SK-N-SH (cell line): ENCODE results near the gene NUDT14. TPM values are rescaled to one million over a fixed set of nuclear protein-coding genes. Genes with fewer than 3 reads are reported as not detected.

Experiments used
- CTCF ChIA-PET: fragments of 300-600, 350-600 bp; formaldehyde crosslinking; extraction: SDS; loops from one replicate; lab custom pipeline; 2021; lab: Yijun Ruan, JAX
- POLR2A ChIA-PET: fragments of 350-600 bp; sonication (Branson Sonifier 250); formaldehyde crosslinking; extraction: SDS; loops from one replicate; lab custom pipeline; 2020; ENCODE audit warnings: antibody characterized with exemption, inconsistent platforms; lab: Yijun Ruan, JAX
- DNase-seq: peaks from one replicate; pipeline ENCODE4 v3.0.0; 2012
- H2AFZ ChIP-seq: fragments of 200-600 bp; sonication (generic); 2 replicates; pipeline ENCODE4 v1.8.1; 2016; ENCODE audit warnings: antibody characterized with exemption, mild to moderate bottlenecking, low read depth
- H3F3A ChIP-seq: fragments of 200-600 bp; sonication (generic); replicated peaks from 2 replicates; pipeline ENCODE3; 2016; ENCODE audit warnings: antibody characterized with exemption, mild to moderate bottlenecking; ENCODE audit not compliant: insufficient read depth
- H3K27ac ChIP-seq, 2 experiments: fragments of 200-500 bp in 1 of 2; fragments of 200-600 bp in 1 of 2; sonication (Bioruptor generic) in 1 of 2; sonication (generic), shearing (Covaris generic) in 1 of 2; 2 replicates each; pipeline versions ENCODE4 v1.5.1 to v1.6.1; 2014 to 2016; ENCODE audit warnings: low read depth in 2 of 2, inconsistent platforms in 1 of 2, low read length in 1 of 2, mild to moderate bottlenecking in 1 of 2, mixed read lengths in 1 of 2
- H3K27me3 ChIP-seq: fragments of 200-600 bp; sonication (generic), shearing (Covaris generic); 2 replicates; pipeline ENCODE4 v1.6.1; 2016; ENCODE audit warnings: mixed run types; ENCODE audit not compliant: insufficient read depth
- H3K36me3 ChIP-seq, 2 experiments: fragments of 200-500 bp in 1 of 2; fragments of 200-600 bp in 1 of 2; sonication (Bioruptor generic) in 1 of 2; sonication (generic) in 1 of 2; replicated peaks in 1 of 2; 2 replicates each; pipeline versions ENCODE3 to v1.5.1; 2014 to 2016; ENCODE audit warnings: low read length in 1 of 2, mild to moderate bottlenecking in 1 of 2; ENCODE audit not compliant: insufficient read depth in 2 of 2, control insufficient read depth in 1 of 2
- H3K4me1 ChIP-seq, 2 experiments: fragments of 200-500 bp in 1 of 2; fragments of 200-600 bp in 1 of 2; sonication (Bioruptor generic) in 1 of 2; sonication (generic), shearing (Covaris generic) in 1 of 2; 2 replicates each; pipeline versions ENCODE4 v1.5.1 to v1.6.1; 2014 to 2016; ENCODE audit warnings: low read depth in 1 of 2, low read length in 1 of 2, mixed run types in 1 of 2; ENCODE audit not compliant: insufficient read depth in 2 of 2, control insufficient read depth in 1 of 2
- H3K4me2 ChIP-seq: fragments of 200-600 bp; sonication (generic), shearing (Covaris generic); 2 replicates; pipeline ENCODE4 v1.6.1; 2017; ENCODE audit warnings: mixed run types
- H3K4me3 ChIP-seq, 2 experiments: fragments of 200-500 bp in 1 of 2; fragments of 200-600 bp in 1 of 2; sonication (Bioruptor generic) in 1 of 2; sonication (generic), shearing (Covaris generic) in 1 of 2; 2 replicates each; pipeline versions ENCODE4 v1.5.1 to v1.8.1; 2014 to 2016; ENCODE audit warnings: low read depth in 2 of 2, inconsistent platforms in 1 of 2, low read length in 1 of 2, mild to moderate bottlenecking in 1 of 2, mixed read lengths in 1 of 2, moderate library complexity in 1 of 2
- H3K79me2 ChIP-seq: fragments of 200-600 bp; sonication (generic); 2 replicates; pipeline ENCODE4 v1.8.1; 2017; ENCODE audit warnings: mild to moderate bottlenecking; ENCODE audit not compliant: insufficient read depth
- H3K9ac ChIP-seq: fragments of 200-600 bp; sonication (generic); 2 replicates; pipeline ENCODE4 v1.6.1; 2017; ENCODE audit warnings: mixed run types
- H3K9me2 ChIP-seq: fragments of 200-600 bp; sonication (generic); 2 replicates; pipeline ENCODE4 v1.6.1; 2017; ENCODE audit warnings: mixed run types
- H3K9me3 ChIP-seq: fragments of 200-600 bp; sonication (generic); 2 replicates; pipeline ENCODE4 v1.6.1; 2017; ENCODE audit warnings: mixed run types, mild to moderate bottlenecking, moderate library complexity
- H4K20me1 ChIP-seq: fragments of 200-600 bp; sonication (generic); 2 replicates; pipeline ENCODE4 v1.6.1; 2017; ENCODE audit warnings: mild to moderate bottlenecking, mixed run types; ENCODE audit not compliant: insufficient read depth
- EP300 ChIP-seq, 2 experiments: IDR thresholded peaks; 2 replicates each; pipeline versions ENCODE4 v1.4.0 to v1.6.1; 2012; ENCODE audit warnings: borderline replicate concordance in 1 of 2, low read depth in 1 of 2, low read length in 1 of 2
- EZH2phosphoT487 ChIP-seq: fragments of 200-600 bp; sonication (generic); IDR thresholded peaks from 2 replicates; pipeline ENCODE4 v1.6.1; 2017; ENCODE audit warnings: low read depth, mixed run types, mild to moderate bottlenecking, antibody characterized with exemption, moderate library complexity, borderline replicate concordance
- FOXJ3 ChIP-seq: sonication (generic); formaldehyde crosslinking; IDR thresholded peaks from 2 replicates; pipeline ENCODE4 v1.5.1; 2020; ENCODE audit warnings: mild to moderate bottlenecking, missing genetic modification reagents
- FOXM1 ChIP-seq: IDR thresholded peaks from 2 replicates; pipeline ENCODE4 v1.4.0; 2012; ENCODE audit warnings: low read depth, mild to moderate bottlenecking
- GABPA ChIP-seq: IDR thresholded peaks from 2 replicates; pipeline ENCODE4 v1.4.0; 2012; ENCODE audit warnings: low read depth, mild to moderate bottlenecking
- JUND ChIP-seq: IDR thresholded peaks from 2 replicates; pipeline ENCODE4 v1.4.0; 2012
- MAX ChIP-seq: IDR thresholded peaks from 2 replicates; pipeline ENCODE4 v1.4.0; 2012; ENCODE audit warnings: low read depth
- MEF2A ChIP-seq: IDR thresholded peaks from 2 replicates; pipeline ENCODE4 v1.4.0; 2012; ENCODE audit warnings: low read depth, borderline replicate concordance
- MXI1 ChIP-seq: IDR thresholded peaks from 2 replicates; pipeline ENCODE4 v1.6.1; 2012; ENCODE audit warnings: mild to moderate bottlenecking, low read depth, low read length, improper control_type of control experiment
- NRF1 ChIP-seq: IDR thresholded peaks from 2 replicates; pipeline ENCODE4 v1.6.1; 2012; ENCODE audit warnings: low read depth, mild to moderate bottlenecking, low read length
- POLR2AphosphoS5 ChIP-seq: IDR thresholded peaks from 2 replicates; pipeline ENCODE4 v1.6.1; 2012; ENCODE audit warnings: low read depth, low read length
- RCOR1 ChIP-seq: fragments of 150-350 bp; IDR thresholded peaks from 2 replicates; pipeline ENCODE4 v1.6.1; 2017; ENCODE audit warnings: antibody characterized with exemption, low read length
- SIN3A ChIP-seq: IDR thresholded peaks from 2 replicates; pipeline ENCODE4 v1.6.1; 2012; ENCODE audit warnings: low read depth, mild to moderate bottlenecking, low read length, moderate library complexity, borderline replicate concordance
- SMC3 ChIP-seq: IDR thresholded peaks from 2 replicates; pipeline ENCODE4 v1.6.1; 2012; ENCODE audit warnings: low read depth, low read length, improper control_type of control experiment
- TAF1 ChIP-seq: IDR thresholded peaks from 2 replicates; pipeline ENCODE4 v1.6.1; 2012; ENCODE audit warnings: low read depth, mild to moderate bottlenecking, low read length, moderate library complexity, borderline replicate concordance
- TCF12 ChIP-seq: IDR thresholded peaks from 2 replicates; pipeline ENCODE4 v1.4.0; 2012
- WGBS: methylation state at CpG from one replicate; pipeline ENCODE4 v1.1.6; 2017; ENCODE audit warnings: low lambda C conversion rate; 5-methylcytosine and 5-hydroxymethylcytosine counted together
- polyA plus RNA-seq, 3 experiments: library from polyadenylated mRNA; depleted of rRNA; stranded (reverse); fragments of >200 nt; gene quantifications; 2 replicates each; pipeline ENCODE4 v1.2.3, GENCODE V29; 2012
- TF ChIP-seq, protein P1 (sequence below): fragments of 150-350 bp; IDR thresholded peaks from 2 replicates; pipeline ENCODE4 v1.6.1; 2016; ENCODE audit warnings: mild to moderate bottlenecking, low read depth, low read length
- TF ChIP-seq, protein P2 (sequence below): IDR thresholded peaks from 2 replicates; pipeline ENCODE4 v1.4.0; 2012; ENCODE audit warnings: low read depth, borderline replicate concordance
- TF ChIP-seq, protein P3 (sequence below): IDR thresholded peaks from 2 replicates; pipeline ENCODE4 v1.4.0; 2012; ENCODE audit warnings: low read depth, borderline replicate concordance
- TF ChIP-seq, protein P4 (sequence below): fragments of 200-600 bp; sonication (generic); IDR thresholded peaks from 2 replicates; pipeline ENCODE4 v1.6.1; 2017; ENCODE audit warnings: antibody characterized with exemption, mild to moderate bottlenecking, moderate library complexity

Gene NUDT14
- polyA plus RNA-seq, 1 of the 3 experiments (the other 2 are of a cell fraction), result 18.4 TPM

GRCh38 chr14:105203701-105204100, 22.6 kb upstream of the NUDT14 start:
- Histone ChIP-seq H3K27ac (no peak overlapping the region; a peak in 1 of 4 replicates), H3K4me1 (peaks cover 0 to 73% of the 10 kb centered on the region in 2 experiments; a peak in 1 of 4 replicates), H3F3A (no peaks in the 10 kb centered on the region), H2AFZ (no peak overlapping the region), H3K4me2 (no peak overlapping the region), H4K20me1 (no peaks in the 10 kb centered on the region), H3K36me3 (no peaks in the 10 kb centered on the region)
- CTCF ChIA-PET, result interaction anchor here (0.6 to 2.7 kb wide), 38 partner anchors 10 to 229 kb away, joined by 3 to 24 read pairs (median 3); partner anchors contain the start of gene PACS2
- POLR2A ChIA-PET, result interaction anchor here (1.0 kb wide), 1 partner anchor 45 kb away, joined by 3 read pairs; the partner anchor contains the start of gene BTBD6
- DNase-seq, result no peak
- TF ChIP-seq EZH2phosphoT487, result no peak
- TF ChIP-seq, protein P1, sequence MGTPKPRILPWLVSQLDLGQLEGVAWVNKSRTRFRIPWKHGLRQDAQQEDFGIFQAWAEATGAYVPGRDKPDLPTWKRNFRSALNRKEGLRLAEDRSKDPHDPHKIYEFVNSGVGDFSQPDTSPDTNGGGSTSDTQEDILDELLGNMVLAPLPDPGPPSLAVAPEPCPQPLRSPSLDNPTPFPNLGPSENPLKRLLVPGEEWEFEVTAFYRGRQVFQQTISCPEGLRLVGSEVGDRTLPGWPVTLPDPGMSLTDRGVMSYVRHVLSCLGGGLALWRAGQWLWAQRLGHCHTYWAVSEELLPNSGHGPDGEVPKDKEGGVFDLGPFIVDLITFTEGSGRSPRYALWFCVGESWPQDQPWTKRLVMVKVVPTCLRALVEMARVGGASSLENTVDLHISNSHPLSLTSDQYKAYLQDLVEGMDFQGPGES, result no peak
- TF ChIP-seq JUND, result no peak
- no peak for TF ChIP-seq TCF12
- TF ChIP-seq, protein P2, sequence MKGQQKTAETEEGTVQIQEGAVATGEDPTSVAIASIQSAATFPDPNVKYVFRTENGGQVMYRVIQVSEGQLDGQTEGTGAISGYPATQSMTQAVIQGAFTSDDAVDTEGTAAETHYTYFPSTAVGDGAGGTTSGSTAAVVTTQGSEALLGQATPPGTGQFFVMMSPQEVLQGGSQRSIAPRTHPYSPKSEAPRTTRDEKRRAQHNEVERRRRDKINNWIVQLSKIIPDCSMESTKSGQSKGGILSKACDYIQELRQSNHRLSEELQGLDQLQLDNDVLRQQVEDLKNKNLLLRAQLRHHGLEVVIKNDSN, result no peak
- no peak for TF ChIP-seq FOXJ3 (CRISPR knock-in tag)
- TF ChIP-seq, protein P3, sequence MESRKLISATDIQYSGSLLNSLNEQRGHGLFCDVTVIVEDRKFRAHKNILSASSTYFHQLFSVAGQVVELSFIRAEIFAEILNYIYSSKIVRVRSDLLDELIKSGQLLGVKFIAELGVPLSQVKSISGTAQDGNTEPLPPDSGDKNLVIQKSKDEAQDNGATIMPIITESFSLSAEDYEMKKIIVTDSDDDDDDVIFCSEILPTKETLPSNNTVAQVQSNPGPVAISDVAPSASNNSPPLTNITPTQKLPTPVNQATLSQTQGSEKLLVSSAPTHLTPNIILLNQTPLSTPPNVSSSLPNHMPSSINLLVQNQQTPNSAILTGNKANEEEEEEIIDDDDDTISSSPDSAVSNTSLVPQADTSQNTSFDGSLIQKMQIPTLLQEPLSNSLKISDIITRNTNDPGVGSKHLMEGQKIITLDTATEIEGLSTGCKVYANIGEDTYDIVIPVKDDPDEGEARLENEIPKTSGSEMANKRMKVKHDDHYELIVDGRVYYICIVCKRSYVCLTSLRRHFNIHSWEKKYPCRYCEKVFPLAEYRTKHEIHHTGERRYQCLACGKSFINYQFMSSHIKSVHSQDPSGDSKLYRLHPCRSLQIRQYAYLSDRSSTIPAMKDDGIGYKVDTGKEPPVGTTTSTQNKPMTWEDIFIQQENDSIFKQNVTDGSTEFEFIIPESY, result no peak
- TF ChIP-seq, protein P4, sequence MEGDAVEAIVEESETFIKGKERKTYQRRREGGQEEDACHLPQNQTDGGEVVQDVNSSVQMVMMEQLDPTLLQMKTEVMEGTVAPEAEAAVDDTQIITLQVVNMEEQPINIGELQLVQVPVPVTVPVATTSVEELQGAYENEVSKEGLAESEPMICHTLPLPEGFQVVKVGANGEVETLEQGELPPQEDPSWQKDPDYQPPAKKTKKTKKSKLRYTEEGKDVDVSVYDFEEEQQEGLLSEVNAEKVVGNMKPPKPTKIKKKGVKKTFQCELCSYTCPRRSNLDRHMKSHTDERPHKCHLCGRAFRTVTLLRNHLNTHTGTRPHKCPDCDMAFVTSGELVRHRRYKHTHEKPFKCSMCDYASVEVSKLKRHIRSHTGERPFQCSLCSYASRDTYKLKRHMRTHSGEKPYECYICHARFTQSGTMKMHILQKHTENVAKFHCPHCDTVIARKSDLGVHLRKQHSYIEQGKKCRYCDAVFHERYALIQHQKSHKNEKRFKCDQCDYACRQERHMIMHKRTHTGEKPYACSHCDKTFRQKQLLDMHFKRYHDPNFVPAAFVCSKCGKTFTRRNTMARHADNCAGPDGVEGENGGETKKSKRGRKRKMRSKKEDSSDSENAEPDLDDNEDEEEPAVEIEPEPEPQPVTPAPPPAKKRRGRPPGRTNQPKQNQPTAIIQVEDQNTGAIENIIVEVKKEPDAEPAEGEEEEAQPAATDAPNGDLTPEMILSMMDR, result no peak
- TF ChIP-seq NRF1, result no peak
- TF ChIP-seq EP300 (IDR thresholded peaks at IDR 0.05; ENCODE audit: borderline replicate concordance in 1 of 2, low read depth in 1 of 2, low read length in 1 of 2), result no peak
- TF ChIP-seq MAX, result no peak
- TF ChIP-seq GABPA, result no peak
- TF ChIP-seq SMC3, result no peak
- no peak for TF ChIP-seq RCOR1
- no peak; the same call in 1 of the 2 replicates for TF ChIP-seq POLR2AphosphoS5
- TF ChIP-seq FOXM1, result no peak
- no peak for TF ChIP-seq MXI1
- TF ChIP-seq TAF1, result no peak
- TF ChIP-seq MEF2A, result no peak
- TF ChIP-seq SIN3A, result no peak
- TF ChIP-seq, all 33 proteins: peak for 0
- Histone ChIP-seq H3K9me2 (no peaks in the 10 kb centered on the region), H3K9ac (no peak overlapping the region), H3K79me2 (no peaks in the 10 kb centered on the region), H3K9me3 (no peaks in the 10 kb centered on the region), H3K27me3 (no peaks in the 10 kb centered on the region), H3K4me3 (no peak overlapping the region)
- 83% methylated on average over 5 of the region's 6 CpGs for WGBS
